Hepatocyte (in vitro differentiated cells): ENCODE results near the gene ABCB10. TPM values are rescaled to one million over a fixed set of nuclear protein-coding genes. Genes with fewer than 3 reads are reported as not detected.

Experiments used
- DNase-seq: peaks from one replicate; pipeline ENCODE4 v3.0.0-alpha.2; 2016; ENCODE audit warnings: low spot score
- H2AFZ ChIP-seq: fragments of 200-600 bp; sonication (generic); 2 replicates; pipeline ENCODE4 v1.6.0; 2016; ENCODE audit warnings: antibody characterized with exemption, mild to moderate bottlenecking
- H3K27ac ChIP-seq: fragments of 200-600 bp; sonication (generic); 2 replicates; pipeline ENCODE4 v1.5.1; 2016; ENCODE audit warnings: mild to moderate bottlenecking
- H3K27me3 ChIP-seq: fragments of 200-600 bp; sonication (generic); 2 replicates; pipeline ENCODE4 v1.6.1; 2016
- H3K36me3 ChIP-seq: fragments of 200-600 bp; sonication (generic); replicated peaks from 2 replicates; pipeline ENCODE4 v1.5.1; 2016; ENCODE audit warnings: low read depth; ENCODE audit not compliant: insufficient read depth
- H3K4me1 ChIP-seq: fragments of 200-600 bp; sonication (generic); 2 replicates; pipeline ENCODE4 v1.5.1; 2016; ENCODE audit warnings: mild to moderate bottlenecking, moderate library complexity; ENCODE audit not compliant: insufficient read depth
- H3K4me2 ChIP-seq: fragments of 200-600 bp; sonication (generic); 2 replicates; pipeline ENCODE4 v1.6.0; 2016
- H3K4me3 ChIP-seq: fragments of 200-600 bp; sonication (generic); 2 replicates; pipeline ENCODE4 v1.5.1; 2016; ENCODE audit warnings: mild to moderate bottlenecking
- H3K79me2 ChIP-seq: fragments of 200-600 bp; sonication (generic); 2 replicates; pipeline ENCODE4 v1.6.0; 2017; ENCODE audit warnings: mild to moderate bottlenecking
- H3K9me2 ChIP-seq: fragments of 200-600 bp; sonication (generic); replicated peaks from 2 replicates; pipeline ENCODE4 v1.6.0; 2017; ENCODE audit warnings: mild to moderate bottlenecking; ENCODE audit not compliant: insufficient read depth
- H3K9me3 ChIP-seq: fragments of 200-600 bp; sonication (generic); 2 replicates; pipeline ENCODE4 v1.5.1; 2016; ENCODE audit warnings: low read depth, mild to moderate bottlenecking
- H4K20me1 ChIP-seq: fragments of 200-600 bp; sonication (generic); 2 replicates; pipeline ENCODE4 v1.6.0; 2016; ENCODE audit warnings: mild to moderate bottlenecking; ENCODE audit not compliant: insufficient read depth, poor library complexity, severe bottlenecking
- EZH2 ChIP-seq: fragments of 200-600 bp; sonication (generic); IDR thresholded peaks from 2 replicates; pipeline ENCODE4 v1.6.1; 2016; ENCODE audit warnings: antibody characterized with exemption, mild to moderate bottlenecking, borderline replicate concordance
- EZH2phosphoT487 ChIP-seq: fragments of 200-600 bp; sonication (generic); IDR thresholded peaks from one replicate; pipeline ENCODE4 v1.6.1; 2018; ENCODE audit warnings: antibody characterized with exemption, mild to moderate bottlenecking, low read depth, moderate library complexity; ENCODE audit not compliant: unreplicated experiment, severe bottlenecking
- WGBS: methylation state at CpG from one replicate; pipeline ENCODE4 v1.1.6; 2016; ENCODE audit warnings: low lambda C conversion rate; ENCODE audit errors: missing lambda C conversion rate; 5-methylcytosine and 5-hydroxymethylcytosine counted together
- polyA plus RNA-seq: library from polyadenylated mRNA; unstranded; fragments of >200 nt; fragmentation: Nextera tagmentation; extraction: Ambion mirVana; gene quantifications from 2 replicates; pipeline ENCODE4 v1.2.1, GENCODE V29; 2016
- total RNA-seq: library from RNA; depleted of rRNA; stranded (reverse); fragments of >200 nt; gene quantifications from 2 replicates; pipeline ENCODE4 v1.2.3, GENCODE V29; 2014
- TF ChIP-seq, protein P1 (sequence below): fragments of 200-600 bp; sonication (generic); IDR thresholded peaks from 2 replicates; pipeline ENCODE4 v1.5.1; 2016; ENCODE audit warnings: antibody characterized with exemption, mild to moderate bottlenecking; ENCODE audit not compliant: poor library complexity

Gene ABCB10
- total and polyA plus RNA-seq, 2 experiments from 2014 or later = 23.4 to 33.3 TPM

DNA sequence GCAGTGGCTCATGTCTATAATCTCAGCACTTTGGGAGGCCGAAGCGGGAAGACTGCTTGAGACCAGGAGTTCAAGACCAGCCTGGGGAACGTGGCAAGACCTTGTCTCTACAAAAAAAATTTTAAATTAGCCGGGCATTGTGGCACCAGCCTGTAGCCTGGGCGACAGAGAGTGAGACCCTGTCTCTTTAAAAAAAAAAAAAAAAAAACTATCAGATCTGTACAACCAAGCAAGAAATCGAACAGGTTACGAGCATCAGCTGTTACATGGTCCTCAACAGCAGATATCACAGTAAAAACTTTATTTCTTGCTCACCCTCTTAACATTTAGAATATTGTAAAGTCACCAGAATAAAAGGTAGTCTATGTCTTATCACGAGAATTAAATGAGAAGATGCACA, 51.9 kb downstream of the ABCB10 start:
- H3K27me3 ChIP-seq = no peaks in the 10 kb centered on the region
- H3K9me3 ChIP-seq = no peaks in the 10 kb centered on the region
- H3K4me3 ChIP-seq = peak overlapping the region; percentile 95
- peaks cover 3% of the 10 kb centered on the region for H4K20me1 ChIP-seq
- peaks cover 19% of the 10 kb centered on the region for H3K4me1 ChIP-seq
- peak overlapping the region; percentile 95 for H3K27ac ChIP-seq
- TF ChIP-seq EZH2phosphoT487 = no peak
- TF ChIP-seq, protein P1, sequence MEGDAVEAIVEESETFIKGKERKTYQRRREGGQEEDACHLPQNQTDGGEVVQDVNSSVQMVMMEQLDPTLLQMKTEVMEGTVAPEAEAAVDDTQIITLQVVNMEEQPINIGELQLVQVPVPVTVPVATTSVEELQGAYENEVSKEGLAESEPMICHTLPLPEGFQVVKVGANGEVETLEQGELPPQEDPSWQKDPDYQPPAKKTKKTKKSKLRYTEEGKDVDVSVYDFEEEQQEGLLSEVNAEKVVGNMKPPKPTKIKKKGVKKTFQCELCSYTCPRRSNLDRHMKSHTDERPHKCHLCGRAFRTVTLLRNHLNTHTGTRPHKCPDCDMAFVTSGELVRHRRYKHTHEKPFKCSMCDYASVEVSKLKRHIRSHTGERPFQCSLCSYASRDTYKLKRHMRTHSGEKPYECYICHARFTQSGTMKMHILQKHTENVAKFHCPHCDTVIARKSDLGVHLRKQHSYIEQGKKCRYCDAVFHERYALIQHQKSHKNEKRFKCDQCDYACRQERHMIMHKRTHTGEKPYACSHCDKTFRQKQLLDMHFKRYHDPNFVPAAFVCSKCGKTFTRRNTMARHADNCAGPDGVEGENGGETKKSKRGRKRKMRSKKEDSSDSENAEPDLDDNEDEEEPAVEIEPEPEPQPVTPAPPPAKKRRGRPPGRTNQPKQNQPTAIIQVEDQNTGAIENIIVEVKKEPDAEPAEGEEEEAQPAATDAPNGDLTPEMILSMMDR = no peak
- WGBS = 90% methylated on average over 8 of the region's 8 CpGs
- no peak for DNase-seq
- H3K4me2 ChIP-seq = peak overlapping the region; percentile 93
- peaks cover 3% of the 10 kb centered on the region for H3K36me3 ChIP-seq
- H3K9me2 ChIP-seq = no peaks in the 10 kb centered on the region
- H2AFZ ChIP-seq = no peak overlapping the region
- H3K79me2 ChIP-seq = peaks cover 40% of the 10 kb centered on the region

DNA sequence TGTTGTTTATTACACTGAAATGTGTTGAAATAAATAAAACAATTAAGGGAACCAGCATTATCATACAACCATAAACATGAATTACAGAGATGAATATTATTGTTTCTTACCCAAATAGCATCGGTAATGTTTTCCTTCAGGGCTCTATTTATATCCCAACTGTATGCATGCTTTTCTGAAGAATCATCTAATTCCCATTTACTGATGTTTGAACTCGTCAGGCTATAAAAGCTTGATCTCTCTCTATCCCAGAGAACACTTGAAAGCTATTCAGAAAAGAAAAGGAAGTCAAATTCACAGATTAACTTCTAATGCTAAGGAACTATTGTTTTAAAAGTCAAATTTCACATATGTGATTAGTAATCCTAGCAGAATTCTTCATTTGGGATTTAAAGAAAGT, 62.7 kb downstream of the ABCB10 start:
- TF ChIP-seq EZH2phosphoT487 (no peak), EZH2 (no peak)
- TF ChIP-seq, protein P1 = no peak
- no peaks in the 10 kb centered on the region for H3K9me2 ChIP-seq
- no peak overlapping the region for H3K27ac ChIP-seq
- H2AFZ ChIP-seq = no peak overlapping the region
- no peak overlapping the region for H3K4me3 ChIP-seq
- no peaks in the 10 kb centered on the region for H3K79me2 ChIP-seq
- H3K27me3 ChIP-seq = no peaks in the 10 kb centered on the region
- H4K20me1 ChIP-seq = no peaks in the 10 kb centered on the region
- no peak for DNase-seq
- no peaks in the 10 kb centered on the region for H3K36me3 ChIP-seq
- 93% methylated on average over 2 of the region's 2 CpGs for WGBS
- no peaks in the 10 kb centered on the region for H3K9me3 ChIP-seq
- no peak overlapping the region for H3K4me2 ChIP-seq
- no peaks in the 10 kb centered on the region for H3K4me1 ChIP-seq

DNA sequence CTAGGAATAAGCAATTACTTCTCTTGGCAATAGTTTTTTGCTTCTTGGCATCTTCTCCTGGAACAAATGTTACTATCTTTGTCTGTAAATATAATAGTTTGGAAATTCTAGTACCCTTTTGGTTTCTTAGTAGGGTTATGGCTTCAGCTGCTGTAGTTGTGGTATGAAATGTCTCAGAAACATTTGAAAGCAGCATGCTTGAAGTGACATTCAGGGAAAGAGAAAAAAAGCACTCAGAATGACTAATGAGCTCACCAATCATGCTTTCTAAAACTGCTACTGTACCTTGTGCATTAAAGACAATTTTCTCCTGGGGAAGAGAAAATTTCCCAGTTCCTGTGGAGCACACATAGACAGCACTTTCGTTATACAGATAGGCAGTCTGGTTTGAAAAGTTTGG, 71.3 kb downstream of the ABCB10 start:
- no peak overlapping the region for H3K4me3 ChIP-seq
- H3K4me2 ChIP-seq = no peak overlapping the region
- no peaks in the 10 kb centered on the region for H3K79me2 ChIP-seq
- no peak overlapping the region for H3K27ac ChIP-seq
- H3K4me1 ChIP-seq = no peaks in the 10 kb centered on the region
- H2AFZ ChIP-seq = no peak overlapping the region
- 96% methylated on average over 1 of the region's 1 CpG for WGBS
- H3K9me2 ChIP-seq = no peaks in the 10 kb centered on the region
- no peaks in the 10 kb centered on the region for H3K27me3 ChIP-seq
- DNase-seq = no peak
- no peak for TF ChIP-seq EZH2
- no peaks in the 10 kb centered on the region for H4K20me1 ChIP-seq
- H3K36me3 ChIP-seq = no peaks in the 10 kb centered on the region
- no peaks in the 10 kb centered on the region for H3K9me3 ChIP-seq

DNA sequence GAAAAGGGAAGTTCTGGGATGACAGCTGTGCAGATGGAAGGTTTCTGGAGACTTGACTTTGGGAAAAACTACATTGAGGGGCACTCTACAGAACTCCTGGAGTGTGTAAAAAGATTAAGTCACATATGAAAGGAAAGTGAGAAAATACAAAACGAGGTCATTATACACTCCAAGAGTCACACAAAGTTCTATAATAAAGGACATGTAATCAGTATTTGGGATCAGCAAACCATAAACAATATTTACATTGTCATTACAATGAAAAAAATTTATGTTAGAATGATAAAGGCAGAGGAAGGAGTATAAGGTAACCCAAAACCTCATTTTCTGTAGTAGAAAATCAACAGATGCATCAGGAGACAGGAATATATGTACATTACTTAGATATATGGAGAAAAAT, 73.2 kb downstream of the ABCB10 start:
- H3K4me3 ChIP-seq = no peak overlapping the region
- H3K4me2 ChIP-seq = no peak overlapping the region
- no peak for DNase-seq
- no peak overlapping the region for H2AFZ ChIP-seq
- no peaks in the 10 kb centered on the region for H3K9me3 ChIP-seq
- WGBS = 93% methylated on average over 1 of the region's 1 CpG
- no peaks in the 10 kb centered on the region for H4K20me1 ChIP-seq
- no peaks in the 10 kb centered on the region for H3K4me1 ChIP-seq
- no peaks in the 10 kb centered on the region for H3K27me3 ChIP-seq
- H3K9me2 ChIP-seq = no peaks in the 10 kb centered on the region
- H3K27ac ChIP-seq = no peak overlapping the region
- no peaks in the 10 kb centered on the region for H3K36me3 ChIP-seq
- H3K79me2 ChIP-seq = no peaks in the 10 kb centered on the region
- TF ChIP-seq EZH2 (no peak), EZH2phosphoT487 (no peak)
- TF ChIP-seq, protein P1 = no peak
